ENCODE results near the gene RAB43. TPM values are rescaled to one million over a fixed set of nuclear protein-coding genes. Genes with fewer than 3 reads are reported as not detected.
A peak's percentile ranks its signal among the peaks of the same experiment; 100 is the strongest.
"Not testable (repeated sequence)": the region's sequence is repeated elsewhere in the genome, so short reads cannot be mapped to it uniquely, and the experiment has no call there.

RAB43 gene
- total RNA-seq = 13.4 and 14.1 TPM in 2 replicates

DNA sequence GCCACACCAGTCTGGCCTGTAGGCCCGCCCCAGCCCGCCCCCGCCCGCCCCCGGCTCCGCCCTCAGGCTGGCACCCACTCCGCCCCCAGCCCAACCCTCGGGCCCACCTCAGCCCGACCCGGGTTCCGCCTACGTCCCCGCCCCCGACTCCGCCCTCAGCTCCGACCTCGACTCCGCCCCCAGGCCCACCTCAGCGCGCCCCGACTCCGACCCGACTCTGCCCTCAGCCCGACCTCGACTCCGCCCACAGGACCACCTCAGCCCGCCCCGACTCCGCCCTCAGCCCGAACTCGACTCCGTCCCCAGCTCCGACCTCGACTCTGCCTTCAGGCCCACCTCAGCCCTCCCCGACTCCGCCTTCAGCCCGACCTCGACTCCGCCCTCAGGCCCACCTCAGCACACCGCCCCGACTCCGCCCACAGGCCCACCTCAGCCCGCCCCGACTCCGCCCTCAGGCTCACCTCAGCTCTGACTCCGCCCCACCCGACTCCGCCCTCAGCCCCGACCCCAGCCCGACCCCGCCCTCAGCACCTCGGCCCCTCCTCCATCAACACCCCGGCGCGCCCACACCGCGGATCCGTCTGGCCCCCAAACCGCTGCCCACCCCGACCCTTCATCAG lies at the start of gene RAB43:
Gene RAB43, minus strand, starts transcription at position 13 of the 620 bp plus-strand sequence. CDS start 315 bp downstream, outside the sequence.
- H2AFZ ChIP-seq (ENCODE audit: low read length) = peak within 1 kb of the TSS; percentile 76
- peak; percentile 99 for DNase-seq (ENCODE audit: insufficient read length, low spot score, missing footprints)
- H3K9me3 ChIP-seq (ENCODE audit: low read depth, low read length) = no peaks in the 10 kb centered on the region
- no peaks in the 10 kb centered on the region for H3K27me3 ChIP-seq (ENCODE audit: insufficient read depth, low read length)
- H3K4me3 ChIP-seq (ENCODE audit: insufficient read depth, low read length) = peak within 1 kb of the TSS; percentile 93
- peaks cover 18% of the 10 kb centered on the region for H3K4me1 ChIP-seq (ENCODE audit: insufficient read depth, low read length)
- peaks cover 36% of the 10 kb centered on the region for H3K79me2 ChIP-seq (ENCODE audit: insufficient read depth, low read length)
- TF ChIP-seq, protein P1, sequence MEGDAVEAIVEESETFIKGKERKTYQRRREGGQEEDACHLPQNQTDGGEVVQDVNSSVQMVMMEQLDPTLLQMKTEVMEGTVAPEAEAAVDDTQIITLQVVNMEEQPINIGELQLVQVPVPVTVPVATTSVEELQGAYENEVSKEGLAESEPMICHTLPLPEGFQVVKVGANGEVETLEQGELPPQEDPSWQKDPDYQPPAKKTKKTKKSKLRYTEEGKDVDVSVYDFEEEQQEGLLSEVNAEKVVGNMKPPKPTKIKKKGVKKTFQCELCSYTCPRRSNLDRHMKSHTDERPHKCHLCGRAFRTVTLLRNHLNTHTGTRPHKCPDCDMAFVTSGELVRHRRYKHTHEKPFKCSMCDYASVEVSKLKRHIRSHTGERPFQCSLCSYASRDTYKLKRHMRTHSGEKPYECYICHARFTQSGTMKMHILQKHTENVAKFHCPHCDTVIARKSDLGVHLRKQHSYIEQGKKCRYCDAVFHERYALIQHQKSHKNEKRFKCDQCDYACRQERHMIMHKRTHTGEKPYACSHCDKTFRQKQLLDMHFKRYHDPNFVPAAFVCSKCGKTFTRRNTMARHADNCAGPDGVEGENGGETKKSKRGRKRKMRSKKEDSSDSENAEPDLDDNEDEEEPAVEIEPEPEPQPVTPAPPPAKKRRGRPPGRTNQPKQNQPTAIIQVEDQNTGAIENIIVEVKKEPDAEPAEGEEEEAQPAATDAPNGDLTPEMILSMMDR (IDR thresholded peaks at IDR 0.05; ENCODE audit: extremely low read depth, low read depth, low read length) = no peak
- peaks cover 9% of the 10 kb centered on the region for H3K36me3 ChIP-seq (ENCODE audit: insufficient read depth, low read length)
- peak within 1 kb of the TSS; percentile 100 for H3K4me2 ChIP-seq (ENCODE audit: insufficient read depth, low read length)
- peak within 1 kb of the TSS; percentile 82 for H3K27ac ChIP-seq (ENCODE audit: low read depth, low read length)
- peaks cover 26% of the 10 kb centered on the region for H4K20me1 ChIP-seq (ENCODE audit: insufficient read depth, low read length)

DNA sequence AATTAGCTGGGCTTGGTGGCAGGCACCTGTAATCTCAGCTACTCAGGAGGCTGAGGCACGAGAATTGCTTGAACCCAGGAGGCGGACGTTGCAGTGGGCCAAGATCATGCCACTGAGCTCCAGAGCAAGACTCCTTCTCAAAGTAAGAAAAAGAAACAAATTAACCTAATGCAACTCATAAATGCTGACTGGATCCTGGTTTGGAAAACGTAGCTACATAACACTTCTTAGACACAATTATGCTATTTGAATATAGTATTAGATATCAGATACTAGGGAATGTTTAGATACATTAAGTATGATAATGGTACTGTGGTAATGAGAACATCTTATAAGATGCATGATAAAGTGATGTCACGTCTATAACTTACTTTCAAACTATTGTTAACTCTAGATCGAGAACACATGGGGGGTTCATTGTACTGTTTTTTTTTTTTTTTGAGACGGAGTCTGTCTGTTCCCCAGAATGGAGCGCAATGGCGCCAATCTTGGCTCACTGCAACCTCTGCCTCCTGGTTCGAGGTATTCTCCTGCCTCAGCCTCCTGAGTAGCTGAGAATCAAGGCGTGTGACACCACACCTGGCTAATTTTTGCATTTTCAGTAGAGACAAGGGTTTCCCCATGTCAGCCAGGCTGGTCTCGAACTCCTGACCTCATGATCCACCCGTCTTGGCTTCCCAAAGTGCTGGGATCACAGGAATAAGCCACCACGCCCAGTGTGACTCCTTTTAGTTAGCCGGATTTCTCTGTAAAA lies 45.2 kb upstream of the RAB43 start:
- H3K36me3 ChIP-seq (ENCODE audit: insufficient read depth, low read length) = peaks cover 59% of the 10 kb centered on the region
- no peak overlapping the region for H3K4me3 ChIP-seq (ENCODE audit: insufficient read depth, low read length)
- DNase-seq (ENCODE audit: insufficient read length, low spot score, missing footprints) = no peak
- peaks cover 18% of the 10 kb centered on the region for H4K20me1 ChIP-seq (ENCODE audit: insufficient read depth, low read length)
- H2AFZ ChIP-seq (ENCODE audit: low read length) = no peak overlapping the region
- no peaks in the 10 kb centered on the region for H3K9me3 ChIP-seq (ENCODE audit: low read depth, low read length)
- H3K27me3 ChIP-seq (ENCODE audit: insufficient read depth, low read length) = no peaks in the 10 kb centered on the region
- peaks cover 28% of the 10 kb centered on the region for H3K79me2 ChIP-seq (ENCODE audit: insufficient read depth, low read length)
- peaks cover 12% of the 10 kb centered on the region for H3K4me1 ChIP-seq (ENCODE audit: insufficient read depth, low read length)
- TF ChIP-seq, protein P1 (IDR thresholded peaks at IDR 0.05; ENCODE audit: extremely low read depth, low read depth, low read length) = no peak
- H3K4me2 ChIP-seq (ENCODE audit: insufficient read depth, low read length) = no peak overlapping the region
- H3K27ac ChIP-seq (ENCODE audit: low read depth, low read length) = no peak overlapping the region

DNA sequence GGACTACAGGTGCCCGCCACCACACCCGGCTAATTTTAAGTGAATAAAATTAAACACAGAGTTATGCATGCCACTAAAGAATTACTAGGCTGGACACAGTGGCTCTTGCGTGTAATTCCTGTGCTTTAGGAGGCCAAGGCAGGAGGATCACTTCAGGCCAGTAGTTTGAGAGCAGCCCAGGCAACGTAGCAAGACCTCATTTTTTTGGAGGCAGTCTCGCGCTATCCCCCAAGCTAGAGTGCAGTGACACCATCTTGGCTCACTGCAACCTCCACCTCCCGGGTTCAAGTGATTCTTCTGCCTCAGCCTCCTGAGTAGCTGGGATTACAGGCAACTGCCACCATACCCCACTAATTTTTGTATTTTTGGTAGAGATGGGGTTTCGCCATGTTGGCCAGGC lies 44.0 kb upstream of the RAB43 start:
- H3K9me3 ChIP-seq (ENCODE audit: low read depth, low read length); DNase-seq (ENCODE audit: insufficient read length, low spot score, missing footprints); H3K4me3 ChIP-seq (ENCODE audit: insufficient read depth, low read length); H3K4me2 ChIP-seq (ENCODE audit: insufficient read depth, low read length); H3K27me3 ChIP-seq (ENCODE audit: insufficient read depth, low read length); H2AFZ ChIP-seq (ENCODE audit: low read length); H3K27ac ChIP-seq (ENCODE audit: low read depth, low read length); H4K20me1 ChIP-seq (ENCODE audit: insufficient read depth, low read length): not testable (repeated sequence)
- H3K36me3 ChIP-seq (ENCODE audit: insufficient read depth, low read length) = peaks cover 47% of the 10 kb centered on the region
- peaks cover 17% of the 10 kb centered on the region for H3K79me2 ChIP-seq (ENCODE audit: insufficient read depth, low read length)
- H3K4me1 ChIP-seq (ENCODE audit: insufficient read depth, low read length) = peaks cover 13% of the 10 kb centered on the region

DNA sequence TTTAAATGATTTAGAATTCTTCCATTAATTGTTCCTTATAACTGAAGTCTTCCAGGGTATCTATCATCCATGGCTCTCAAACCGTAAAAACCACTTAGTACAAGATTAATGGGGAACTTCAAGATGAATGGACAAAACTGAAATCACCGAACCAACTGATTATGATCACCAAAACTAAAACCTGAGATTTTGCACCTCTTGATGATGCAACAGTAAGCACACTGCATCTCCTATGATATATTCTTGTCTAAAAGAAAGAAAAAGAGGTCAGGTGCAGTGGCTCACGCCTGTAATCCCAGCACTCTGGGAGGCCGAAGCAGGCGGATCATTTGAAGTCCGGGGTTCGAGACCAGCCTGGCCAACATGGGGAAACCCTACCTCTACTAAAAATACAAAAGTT lies 42.9 kb upstream of the RAB43 start:
- no peak overlapping the region for H3K4me2 ChIP-seq (ENCODE audit: insufficient read depth, low read length)
- H3K27me3 ChIP-seq (ENCODE audit: insufficient read depth, low read length) = no peaks in the 10 kb centered on the region
- peaks cover 36% of the 10 kb centered on the region for H3K36me3 ChIP-seq (ENCODE audit: insufficient read depth, low read length)
- no peak for DNase-seq (ENCODE audit: insufficient read length, low spot score, missing footprints)
- H2AFZ ChIP-seq (ENCODE audit: low read length) = no peak overlapping the region
- TF ChIP-seq, protein P1 (IDR thresholded peaks at IDR 0.05; ENCODE audit: extremely low read depth, low read depth, low read length) = no peak
- H3K9me3 ChIP-seq (ENCODE audit: low read depth, low read length) = no peaks in the 10 kb centered on the region
- H3K79me2 ChIP-seq (ENCODE audit: insufficient read depth, low read length) = peaks cover 17% of the 10 kb centered on the region
- peaks cover 16% of the 10 kb centered on the region for H3K4me1 ChIP-seq (ENCODE audit: insufficient read depth, low read length)
- no peak overlapping the region for H3K27ac ChIP-seq (ENCODE audit: low read depth, low read length)
- H3K4me3 ChIP-seq (ENCODE audit: insufficient read depth, low read length) = no peak overlapping the region
- peaks cover 2% of the 10 kb centered on the region for H4K20me1 ChIP-seq (ENCODE audit: insufficient read depth, low read length)
